Stimulated activated CD4-positive, alpha-beta T cell treated with anti-CD3 and anti-CD28 coated beads, Interleukin-12 subunit alpha, Interleukin-12 subunit beta, amount 100 ng/mL, for 24 hours (primary cell): ENCODE data around the gene CNNM1.

ENCODE experiments used
- DNase-seq, 2 experiments: peaks; one replicate each; pipeline ENCODE4 v3.0.0-alpha.2; 2020; ENCODE audit warnings: low read depth in 2 of 2

The CNNM1 gene

GRCh38 chr10:99418910-99419624 is 89.9 kb downstream of the CNNM1 start:
- DNase-seq: no peak

- no peak for DNase-seq
Measured at GRCh38 chr10:99419688-99420087, 90.5 kb downstream of the CNNM1 start.

DNA sequence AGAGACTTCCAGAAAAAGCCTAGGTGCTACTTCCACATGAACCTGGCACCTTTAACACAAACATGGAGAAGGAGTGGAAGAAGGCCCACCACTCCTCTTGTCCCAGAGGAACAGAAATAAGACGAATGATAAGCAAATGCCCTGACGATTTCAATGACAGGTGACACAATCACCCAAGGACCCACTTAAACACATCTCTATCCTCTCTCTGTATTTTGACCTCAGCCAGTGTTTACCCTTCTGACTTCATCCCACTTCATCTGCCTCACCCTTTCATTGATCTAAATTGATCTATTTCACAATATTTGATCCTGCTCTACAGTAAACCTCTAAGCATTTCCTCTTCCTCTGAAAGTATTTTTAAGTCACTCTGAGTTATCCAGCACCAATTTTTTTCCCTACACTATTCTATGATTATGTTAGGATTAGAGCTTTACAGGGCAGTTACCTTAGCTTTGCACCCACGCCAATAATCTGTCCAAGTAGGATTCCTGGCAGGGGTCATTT is 92.1 kb downstream of the CNNM1 start:
- no peak for DNase-seq

GRCh38 chr10:99422529-99423096 is 93.5 kb downstream of the CNNM1 start:
- no peak for DNase-seq

- DNase-seq: no peak
Measured at GRCh38 chr10:99424656-99425055, 95.5 kb downstream of the CNNM1 start.

GRCh38 chr10:99425204-99425603 is 96.0 kb downstream of the CNNM1 start:
- no peak for DNase-seq

- DNase-seq: no peak
Measured at GRCh38 chr10:99426689-99427088, 97.5 kb downstream of the CNNM1 start.

- DNase-seq: no peak
Measured at GRCh38 chr10:99427566-99428190, 98.5 kb downstream of the CNNM1 start.

GRCh38 chr10:99429517-99430095 is 100.5 kb downstream of the CNNM1 start:
- DNase-seq: no peak

- peak in 1 of 2 experiments; percentile 2 for DNase-seq
Measured at GRCh38 chr10:99430116-99430450, 100.9 kb downstream of the CNNM1 start.

DNA sequence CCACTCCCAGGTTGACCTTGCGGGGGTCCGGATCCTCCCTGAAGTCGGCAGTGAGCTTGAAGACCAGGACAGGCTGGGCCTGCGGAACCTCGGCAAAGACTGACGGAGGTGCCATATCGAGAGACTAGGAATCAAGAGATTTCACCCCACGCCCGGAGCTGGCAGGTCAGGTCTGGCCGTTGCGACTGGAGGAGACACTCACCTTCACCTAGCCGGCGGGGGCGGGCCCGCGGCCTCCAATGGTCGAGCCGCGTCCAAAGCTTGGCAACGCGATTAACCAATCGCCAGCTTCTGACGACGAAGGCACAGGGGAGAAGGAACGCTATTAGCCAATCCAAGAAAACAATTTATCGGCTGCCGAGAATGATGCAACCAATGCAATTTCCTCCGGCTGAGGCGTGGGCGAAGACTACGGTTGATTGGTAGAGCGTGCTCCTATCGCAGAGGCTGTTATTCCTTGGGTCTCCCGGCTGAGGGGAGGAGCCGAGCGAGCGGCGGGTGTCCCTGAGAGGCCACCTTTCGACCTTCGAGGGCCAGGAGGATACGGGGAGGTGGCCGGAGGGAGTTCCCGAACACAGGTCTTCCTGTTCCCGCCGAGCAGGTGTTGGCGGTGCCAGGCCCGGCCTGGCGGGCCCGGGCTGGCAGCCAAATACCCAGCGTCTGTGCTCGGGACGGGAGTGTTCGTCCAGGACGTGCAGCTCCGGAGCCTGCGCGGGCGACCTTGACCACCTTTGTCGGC is 101.5 kb downstream of the CNNM1 start, which contains the start of gene GOT1:
Gene GOT1 (minus strand): TSS at position 174 of the 739 bp plus-strand sequence. CDS start 59 bp downstream, at position 115.
- DNase-seq: peak; percentile 93 to 94

DNA sequence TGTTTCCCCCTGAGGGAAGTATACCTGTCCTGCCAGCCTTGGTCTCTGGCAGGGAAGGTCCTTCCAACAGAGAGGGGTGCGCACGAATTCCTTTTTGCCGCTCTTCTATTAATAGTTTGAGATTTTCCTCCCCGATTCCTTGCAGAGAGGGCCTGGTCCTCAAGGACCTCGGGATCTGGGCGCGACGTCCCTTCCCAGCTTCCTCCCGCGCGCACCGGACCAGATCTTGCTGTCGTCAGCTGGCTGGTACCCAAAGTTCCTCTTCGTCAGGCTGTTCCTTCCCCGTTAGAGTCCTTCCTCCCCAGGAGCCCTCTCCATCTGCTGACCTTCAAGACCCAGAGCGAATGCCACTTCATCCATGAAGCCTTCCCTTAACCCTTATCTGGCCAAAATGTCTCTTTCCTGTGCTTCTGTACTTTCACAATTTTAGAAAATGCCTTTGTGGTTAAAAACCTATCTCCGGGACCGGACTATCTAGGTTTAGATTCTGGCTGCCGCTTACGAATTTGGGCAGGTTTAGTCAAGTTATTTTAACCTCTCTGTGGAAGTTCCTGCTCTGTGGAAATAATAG is 102.1 kb downstream of the CNNM1 start:
- DNase-seq: no peak

GRCh38 chr10:99432047-99432446 is 102.9 kb downstream of the CNNM1 start:
- no peak for DNase-seq

DNA sequence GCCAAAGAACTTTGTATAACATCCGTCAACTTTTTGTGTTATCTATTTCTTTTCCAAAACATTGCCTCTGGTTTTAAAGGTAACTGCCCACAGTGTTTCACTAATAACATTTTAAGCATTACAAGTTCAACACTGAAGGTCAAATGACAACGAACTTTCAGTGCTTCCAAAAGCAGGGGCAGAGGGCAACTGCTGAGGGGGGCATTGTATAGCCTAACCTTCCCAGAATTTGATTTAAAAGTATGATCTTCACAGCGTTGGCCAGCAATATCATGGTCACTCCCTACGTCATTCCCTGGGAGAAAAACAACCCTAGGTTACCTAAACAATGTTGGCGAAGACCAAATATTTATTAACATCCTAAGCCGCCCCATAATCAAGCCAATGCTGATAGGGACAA is 103.7 kb downstream of the CNNM1 start:
- no peak for DNase-seq

DNA sequence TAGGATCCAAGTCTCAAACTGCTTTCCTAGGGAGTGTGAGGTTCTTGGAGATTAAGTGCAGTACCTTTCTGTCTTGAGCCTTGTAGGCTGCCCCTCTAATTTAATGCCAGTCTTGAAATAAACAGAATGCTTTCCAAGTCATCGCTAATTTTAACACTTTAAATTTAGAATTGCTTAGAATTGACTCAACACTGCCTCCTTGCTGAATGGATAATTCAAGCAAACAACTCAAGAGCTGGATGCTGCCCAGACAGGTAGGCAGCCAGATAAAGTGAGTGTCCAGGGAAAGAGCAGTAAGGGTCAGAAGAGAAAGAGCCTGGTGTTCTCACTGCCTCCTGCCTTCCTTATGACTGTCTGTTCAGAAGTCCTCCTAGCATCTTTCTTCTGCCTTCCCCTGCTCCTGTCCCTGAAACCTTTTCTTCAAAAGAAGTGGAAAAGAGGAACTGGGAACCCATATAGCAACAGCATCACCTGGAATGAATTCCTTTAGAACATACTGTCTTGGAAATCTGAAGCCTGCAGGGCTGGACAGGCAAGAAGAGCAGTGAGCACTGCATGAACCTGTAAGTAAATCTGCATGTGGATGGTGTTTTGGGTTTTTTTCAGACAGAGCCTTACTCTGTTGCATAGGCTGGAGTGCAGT is 104.3 kb downstream of the CNNM1 start:
- no peak for DNase-seq

DNA sequence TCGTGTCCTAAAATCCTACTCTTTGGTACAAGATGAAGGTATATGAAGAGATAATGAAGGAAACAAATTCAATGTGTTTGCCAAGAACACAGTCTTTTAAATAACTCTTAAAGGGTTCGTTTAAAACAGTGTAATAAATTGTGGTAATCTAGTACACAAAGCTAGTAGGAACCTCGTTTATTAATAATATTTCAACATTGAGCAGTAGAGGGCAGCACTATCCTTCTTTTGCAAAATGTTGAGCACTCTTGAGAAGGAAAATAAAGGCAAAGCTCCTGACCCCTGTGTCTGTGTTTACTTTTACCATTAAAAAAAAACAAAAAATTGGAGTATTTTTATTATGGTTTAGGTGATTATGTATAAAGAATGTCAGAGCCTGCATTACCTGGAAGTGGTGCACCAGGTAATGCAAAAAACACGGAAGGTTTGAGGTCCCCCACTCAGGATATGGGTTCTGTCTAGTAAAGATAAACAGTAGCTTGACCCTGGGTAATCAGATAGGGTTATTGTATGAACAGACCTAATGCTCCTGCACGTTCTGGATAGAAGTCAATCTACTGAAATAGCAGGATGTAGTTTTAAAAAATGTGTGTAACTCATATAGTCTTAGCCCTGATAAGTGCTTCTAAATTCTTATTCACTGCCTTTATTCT is 107.0 kb downstream of the CNNM1 start:
- no peak for DNase-seq

DNA sequence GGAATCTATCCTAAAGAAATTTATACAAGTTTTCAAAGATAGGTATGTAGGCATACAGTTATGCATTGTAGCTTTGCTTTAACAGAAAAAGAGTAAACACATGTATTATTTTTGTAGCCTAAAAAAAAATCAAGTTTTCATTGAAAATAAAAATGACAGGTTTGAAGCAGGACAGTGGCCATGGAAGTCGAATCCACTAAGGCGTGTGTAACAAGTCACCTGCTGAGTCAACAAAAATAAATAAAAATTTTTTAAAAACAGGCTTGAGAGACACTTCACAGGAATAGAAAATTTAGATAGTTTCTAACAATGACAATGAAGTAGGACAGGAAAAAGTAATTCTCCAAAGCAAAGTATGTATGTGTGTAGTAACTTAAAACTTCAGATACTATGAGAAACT is 109.7 kb downstream of the CNNM1 start:
- no peak for DNase-seq

GRCh38 chr10:99442394-99442793 is 113.2 kb downstream of the CNNM1 start:
- no peak for DNase-seq

DNA sequence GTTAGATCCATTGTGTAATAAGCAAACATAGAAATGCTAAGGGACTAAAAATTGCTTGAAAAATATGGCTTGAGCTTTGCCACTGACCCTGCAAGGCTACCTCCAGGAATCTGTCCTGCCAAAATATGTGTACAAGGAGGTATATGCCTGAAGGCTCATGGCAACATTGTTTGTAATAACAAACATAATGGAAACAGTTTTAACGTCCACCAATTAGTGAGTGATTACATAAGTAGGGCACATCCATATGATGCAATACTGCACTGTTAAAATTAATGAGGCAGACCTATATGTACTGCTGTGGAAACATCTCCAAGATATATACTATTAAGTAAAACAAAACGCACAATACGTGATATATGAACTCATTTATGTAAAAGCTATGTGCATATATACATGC is 114.3 kb downstream of the CNNM1 start:
- no peak for DNase-seq
